ENCODE data around the gene LAMTOR1. TPM values are rescaled to one million over a fixed set of nuclear protein-coding genes. Genes with fewer than 3 reads are reported as not detected.

The LAMTOR1 gene
- total and polyA plus RNA-seq, 9 donors, result 53.4 to 99.1 (median 92.6) TPM

DNA sequence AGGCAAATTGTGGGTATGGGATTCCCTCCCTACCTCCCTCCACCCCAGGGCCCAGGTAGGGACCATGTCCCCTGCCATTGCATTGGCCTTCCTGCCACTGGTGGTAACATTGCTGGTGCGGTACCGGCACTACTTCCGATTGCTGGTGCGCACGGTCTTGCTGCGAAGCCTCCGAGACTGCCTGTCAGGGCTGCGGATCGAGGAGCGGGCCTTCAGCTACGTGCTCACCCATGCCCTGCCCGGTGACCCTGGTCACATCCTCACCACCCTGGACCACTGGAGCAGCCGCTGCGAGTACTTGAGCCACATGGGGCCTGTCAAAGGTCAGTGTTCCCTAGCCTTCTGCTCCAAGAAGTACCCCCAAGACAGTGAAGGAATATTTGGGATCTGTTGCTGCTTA lies 2.8 kb upstream of the LAMTOR1 start, which contains the start of gene TOMT:
TOMT (plus strand) TSS at position 37 of the 400 bp plus-strand sequence; CDS start at position 65, 28 bp downstream.
- no peak within 1 kb of the TSS for H3K27ac ChIP-seq (ENCODE audit: low read length)
- DNase-seq, result no peak
- no peaks in the 10 kb centered on the region for H3K27me3 ChIP-seq (ENCODE audit: control insufficient read depth, insufficient read depth, low read length)
- peaks cover 15% of the 10 kb centered on the region for H3K4me1 ChIP-seq (ENCODE audit: control insufficient read depth, insufficient read depth, low read length)
- no peaks in the 10 kb centered on the region for H3K9me3 ChIP-seq (replicated peaks; ENCODE audit: control insufficient read depth, low read depth, low read length)
- peaks cover 28% of the 10 kb centered on the region for H3K36me3 ChIP-seq (ENCODE audit: control insufficient read depth, insufficient read depth, low read length)
- H3K4me3 ChIP-seq (ENCODE audit: low read length), result no peak within 1 kb of the TSS
- 96% methylated on average over 12 of the region's 14 CpGs for WGBS (ENCODE audit: insufficient coverage)

DNA sequence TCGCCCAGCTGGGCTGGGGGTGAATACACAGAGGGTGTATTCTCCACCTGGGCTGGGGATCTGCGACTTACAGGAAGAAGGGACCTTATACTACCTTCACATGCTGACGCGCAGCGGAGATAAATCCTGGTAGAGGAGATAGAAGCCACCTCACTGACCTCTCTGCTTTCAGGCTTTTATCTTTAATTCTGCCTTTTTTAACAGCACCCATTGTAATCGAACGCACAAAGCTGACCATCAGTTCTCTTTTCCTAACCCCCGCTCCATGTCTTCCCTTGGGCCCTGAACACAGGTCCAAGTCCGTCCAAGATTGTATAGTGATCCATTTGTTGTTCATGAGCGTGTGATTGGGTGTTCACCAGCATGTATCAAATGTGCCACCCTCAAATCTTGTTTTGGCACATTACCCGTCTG lies 664 bp upstream of the LAMTOR1 start:
- 50% methylated on average over 3 of the region's 11 CpGs for WGBS (ENCODE audit: insufficient coverage)

DNA sequence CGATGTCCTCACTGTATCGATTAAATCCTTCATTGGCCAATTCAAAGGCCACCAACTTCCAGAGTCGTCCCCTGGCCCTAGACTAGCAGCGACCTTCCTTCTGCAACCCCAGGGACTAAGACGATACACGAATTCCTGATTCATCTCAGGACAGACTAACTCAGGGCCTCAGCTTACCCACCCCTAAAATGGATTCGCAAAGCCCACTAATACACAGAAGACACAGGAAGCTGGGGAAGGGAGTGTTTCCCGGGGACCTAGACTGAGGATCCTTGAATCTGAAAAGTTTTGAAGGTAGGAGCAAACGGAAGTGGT lies 509 bp downstream of the LAMTOR1 start:
- Histone ChIP-seq H3K9me3 (replicated peaks; ENCODE audit: control insufficient read depth, low read depth, low read length) (no peaks in the 10 kb centered on the region), H3K27me3 (ENCODE audit: control insufficient read depth, insufficient read depth, low read length) (no peaks in the 10 kb centered on the region), H3K4me3 (ENCODE audit: low read length) (peak overlapping the region; percentile 85), H3K4me1 (ENCODE audit: control insufficient read depth, insufficient read depth, low read length) (peaks cover 18% of the 10 kb centered on the region), H3K27ac (ENCODE audit: low read length) (peak overlapping the region; percentile 92), H3K36me3 (ENCODE audit: control insufficient read depth, insufficient read depth, low read length) (peaks cover 34% of the 10 kb centered on the region)
- DNase-seq, result no peak
- WGBS (ENCODE audit: insufficient coverage), result 7% methylated on average over 5 of the region's 9 CpGs

More for the DNA sequence above, 664 bp upstream of the LAMTOR1 start:
- peak overlapping the region; percentile 88 for H3K27ac ChIP-seq (ENCODE audit: low read length)
- no peaks in the 10 kb centered on the region for H3K9me3 ChIP-seq (replicated peaks; ENCODE audit: control insufficient read depth, low read depth, low read length)
- no peaks in the 10 kb centered on the region for H3K27me3 ChIP-seq (ENCODE audit: control insufficient read depth, insufficient read depth, low read length)
- DNase-seq, result no peak
- peaks cover 18% of the 10 kb centered on the region for H3K4me1 ChIP-seq (ENCODE audit: control insufficient read depth, insufficient read depth, low read length)
- H3K4me3 ChIP-seq (ENCODE audit: low read length), result peak overlapping the region; percentile 38
- H3K36me3 ChIP-seq (ENCODE audit: control insufficient read depth, insufficient read depth, low read length), result peaks cover 30% of the 10 kb centered on the region

DNA sequence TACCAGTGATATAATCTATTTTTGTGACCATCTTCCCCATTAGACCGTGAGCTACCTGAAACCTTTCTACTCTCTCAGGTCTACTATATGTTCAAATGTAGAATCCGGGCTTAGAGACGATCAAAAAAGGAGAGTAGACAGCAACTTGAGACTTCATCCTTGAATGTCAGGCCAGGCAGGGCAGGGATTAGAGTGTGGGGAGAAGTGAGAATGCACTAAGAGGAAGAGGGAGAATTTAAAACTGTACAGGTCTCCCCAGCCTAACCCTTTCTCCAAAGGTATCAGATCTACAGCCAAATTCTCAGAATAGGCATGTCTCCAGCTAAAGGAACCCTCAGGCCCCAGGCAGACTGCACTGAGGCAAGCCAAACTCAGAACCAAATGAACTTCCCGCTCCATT lies 935 bp downstream of the LAMTOR1 start:
- Histone ChIP-seq H3K4me3 (ENCODE audit: low read length) (peak overlapping the region; percentile 85), H3K27me3 (ENCODE audit: control insufficient read depth, insufficient read depth, low read length) (no peaks in the 10 kb centered on the region), H3K27ac (ENCODE audit: low read length) (peak overlapping the region; percentile 92), H3K9me3 (replicated peaks; ENCODE audit: control insufficient read depth, low read depth, low read length) (no peaks in the 10 kb centered on the region), H3K36me3 (ENCODE audit: control insufficient read depth, insufficient read depth, low read length) (peaks cover 38% of the 10 kb centered on the region), H3K4me1 (ENCODE audit: control insufficient read depth, insufficient read depth, low read length) (peaks cover 18% of the 10 kb centered on the region)
- WGBS (ENCODE audit: insufficient coverage), result 15% methylated on average over 1 of the region's 4 CpGs
- DNase-seq, result no peak

DNA sequence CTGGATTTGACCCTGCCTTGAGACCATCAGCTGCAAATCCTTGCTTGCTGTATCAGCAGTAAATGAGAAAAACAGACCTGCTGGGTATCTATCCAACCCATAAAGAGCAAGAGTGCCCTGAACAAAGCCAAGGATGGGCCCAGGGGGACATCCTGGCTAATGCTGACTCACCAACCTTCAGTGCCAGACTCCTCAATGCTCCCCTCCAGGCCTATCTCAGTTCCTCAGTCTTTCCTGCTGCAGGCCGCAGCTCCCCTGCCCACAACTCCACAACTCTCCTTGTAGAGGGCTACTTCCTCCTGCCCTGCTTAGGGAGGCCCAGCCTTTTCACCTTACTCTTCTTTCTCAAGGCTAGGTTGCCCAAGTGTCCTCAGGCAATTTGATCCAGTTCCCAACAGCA lies 2.6 kb downstream of the LAMTOR1 start:
- no peaks in the 10 kb centered on the region for H3K9me3 ChIP-seq (replicated peaks; ENCODE audit: control insufficient read depth, low read depth, low read length)
- H3K27me3 ChIP-seq (ENCODE audit: control insufficient read depth, insufficient read depth, low read length), result no peaks in the 10 kb centered on the region
- no peak overlapping the region for H3K4me3 ChIP-seq (ENCODE audit: low read length)
- 44% methylated on average over 1 of the region's 1 CpG for WGBS (ENCODE audit: insufficient coverage)
- H3K36me3 ChIP-seq (ENCODE audit: control insufficient read depth, insufficient read depth, low read length), result peaks cover 46% of the 10 kb centered on the region
- H3K27ac ChIP-seq (ENCODE audit: low read length), result no peak overlapping the region
- DNase-seq, result no peak
- H3K4me1 ChIP-seq (ENCODE audit: control insufficient read depth, insufficient read depth, low read length), result peaks cover 18% of the 10 kb centered on the region

DNA sequence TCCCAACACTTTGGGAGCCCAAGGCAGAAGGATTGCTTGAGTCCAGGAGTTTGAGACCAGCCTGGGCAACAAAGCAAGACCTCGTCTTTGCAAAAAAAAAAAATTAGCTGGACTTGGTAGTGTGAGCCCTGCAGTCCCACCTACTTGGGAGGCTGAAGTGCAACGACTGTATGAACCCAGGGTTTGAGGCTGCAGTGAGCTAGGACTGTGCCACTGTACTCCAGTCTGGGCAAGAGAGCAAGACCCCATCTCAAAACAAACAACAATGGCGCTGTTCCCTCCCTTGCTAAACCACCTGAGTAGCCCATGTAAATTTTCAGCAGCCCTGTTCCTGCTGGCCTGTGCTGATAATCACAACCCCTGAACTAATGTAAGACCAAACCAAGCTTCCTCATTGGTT lies 3.1 kb downstream of the LAMTOR1 start:
- WGBS (ENCODE audit: insufficient coverage), result 91% methylated on average over 3 of the region's 3 CpGs
- Histone ChIP-seq H3K4me1 (ENCODE audit: control insufficient read depth, insufficient read depth, low read length) (peaks cover 18% of the 10 kb centered on the region), H3K4me3 (ENCODE audit: low read length) (no peak overlapping the region), H3K27ac (ENCODE audit: low read length) (no peak overlapping the region), H3K27me3 (ENCODE audit: control insufficient read depth, insufficient read depth, low read length) (no peaks in the 10 kb centered on the region), H3K9me3 (replicated peaks; ENCODE audit: control insufficient read depth, low read depth, low read length) (no peaks in the 10 kb centered on the region), H3K36me3 (ENCODE audit: control insufficient read depth, insufficient read depth, low read length) (peaks cover 49% of the 10 kb centered on the region)
- no peak for DNase-seq

DNA sequence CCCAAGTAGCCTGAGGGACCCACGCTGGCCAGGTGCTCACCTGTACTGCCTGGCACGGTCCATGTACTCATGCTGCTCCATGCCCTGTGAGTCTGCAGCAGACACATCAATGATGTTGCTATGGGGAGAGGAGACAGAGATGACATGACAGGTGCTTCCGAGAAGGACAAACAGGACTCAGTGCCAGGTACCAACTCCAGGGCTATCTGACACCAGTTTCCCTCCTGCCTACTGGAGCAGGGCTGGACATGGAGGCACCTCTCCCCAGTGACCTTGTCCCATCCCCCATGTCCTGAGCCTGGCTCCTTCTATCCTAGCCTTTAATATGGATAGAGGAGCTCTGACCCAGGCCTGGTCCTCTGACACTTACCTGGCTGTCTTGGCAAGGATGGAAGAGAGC lies 4.4 kb downstream of the LAMTOR1 start:
- H3K27ac ChIP-seq (ENCODE audit: low read length), result no peak overlapping the region

DNA sequence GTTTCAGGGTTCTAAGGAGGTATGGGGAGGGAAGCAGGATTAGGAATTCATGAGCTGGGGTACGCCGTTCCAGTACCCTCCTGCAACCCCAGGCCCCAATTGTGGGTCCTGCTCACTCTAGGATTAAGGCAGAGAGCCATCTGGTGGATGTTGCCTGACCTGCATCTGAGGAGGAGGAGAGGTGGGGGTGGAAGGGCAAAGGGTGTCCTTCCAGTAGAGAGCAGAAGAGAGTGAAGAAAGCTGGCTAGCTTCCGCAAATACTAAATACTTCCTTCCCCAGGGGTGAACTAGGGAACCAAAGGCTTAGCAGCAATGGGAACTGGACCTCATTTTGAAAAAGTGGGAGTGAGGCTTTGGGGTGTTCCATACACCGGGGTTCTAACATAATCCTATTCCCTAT lies 11.8 kb downstream of the LAMTOR1 start:
- no peak overlapping the region for H3K4me3 ChIP-seq (ENCODE audit: low read length)
- no peaks in the 10 kb centered on the region for H3K27me3 ChIP-seq (ENCODE audit: control insufficient read depth, insufficient read depth, low read length)
- H3K9me3 ChIP-seq (replicated peaks; ENCODE audit: control insufficient read depth, low read depth, low read length), result no peaks in the 10 kb centered on the region
- H3K36me3 ChIP-seq (ENCODE audit: control insufficient read depth, insufficient read depth, low read length), result peaks cover 47% of the 10 kb centered on the region
- DNase-seq, result peak; percentile 86
- peaks cover 7% of the 10 kb centered on the region for H3K4me1 ChIP-seq (ENCODE audit: control insufficient read depth, insufficient read depth, low read length)
- no CpG with 5 or more reads among the region's 4 CpGs for WGBS (ENCODE audit: insufficient coverage)
- H3K27ac ChIP-seq (ENCODE audit: low read length), result no peak overlapping the region

More for the DNA sequence above, 4.4 kb downstream of the LAMTOR1 start:
- no peak for DNase-seq
- WGBS (ENCODE audit: insufficient coverage), result 100% methylated on average over 2 of the region's 3 CpGs
- H3K4me1 ChIP-seq (ENCODE audit: control insufficient read depth, insufficient read depth, low read length), result peaks cover 16% of the 10 kb centered on the region
- H3K36me3 ChIP-seq (ENCODE audit: control insufficient read depth, insufficient read depth, low read length), result peaks cover 56% of the 10 kb centered on the region
- no peak overlapping the region for H3K4me3 ChIP-seq (ENCODE audit: low read length)
- H3K27me3 ChIP-seq (ENCODE audit: control insufficient read depth, insufficient read depth, low read length), result no peaks in the 10 kb centered on the region
- H3K9me3 ChIP-seq (replicated peaks; ENCODE audit: control insufficient read depth, low read depth, low read length), result no peaks in the 10 kb centered on the region

DNA sequence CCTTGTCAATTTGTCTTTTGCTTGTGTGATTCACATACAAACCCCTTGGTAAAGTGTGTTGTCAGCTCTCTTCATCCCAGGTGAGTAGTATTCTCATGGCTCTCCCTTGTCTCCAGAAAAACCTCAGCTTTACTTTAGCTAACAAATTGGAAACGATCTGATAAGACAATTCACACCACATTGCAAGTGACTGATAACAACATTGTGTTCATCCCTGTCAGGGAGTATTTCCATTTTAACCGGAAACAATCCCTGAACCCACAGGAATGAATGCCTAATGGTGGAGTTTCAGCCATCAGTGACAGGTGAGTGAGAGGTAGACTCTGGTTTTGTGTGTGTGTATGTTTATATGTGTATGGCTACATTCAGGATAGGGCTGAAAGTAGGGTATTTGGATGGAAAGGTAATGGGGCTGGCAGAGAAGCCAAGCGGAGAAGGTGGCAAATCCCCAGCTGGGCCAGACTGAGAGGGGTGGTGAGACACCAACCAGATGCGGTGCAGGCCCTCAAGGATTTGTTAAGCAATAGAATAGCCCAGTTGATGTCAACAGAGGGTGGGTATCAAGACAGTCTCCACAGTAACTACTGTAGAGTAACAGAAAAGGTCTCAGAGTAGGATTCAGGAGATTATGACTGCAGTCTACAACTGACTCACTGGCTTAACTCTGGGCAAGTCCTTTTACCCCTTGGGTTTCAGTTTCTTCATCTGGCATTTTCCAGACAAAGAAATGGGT lies 14.9 kb downstream of the LAMTOR1 start:
- no peak overlapping the region for H3K27ac ChIP-seq (ENCODE audit: low read length)
- no peak overlapping the region for H3K4me3 ChIP-seq (ENCODE audit: low read length)
- H3K4me1 ChIP-seq (ENCODE audit: control insufficient read depth, insufficient read depth, low read length), result peaks cover 9% of the 10 kb centered on the region
- no peak for DNase-seq
- peaks cover 36% of the 10 kb centered on the region for H3K36me3 ChIP-seq (ENCODE audit: control insufficient read depth, insufficient read depth, low read length)
- no peaks in the 10 kb centered on the region for H3K9me3 ChIP-seq (replicated peaks; ENCODE audit: control insufficient read depth, low read depth, low read length)
- WGBS (ENCODE audit: insufficient coverage), result 90% methylated on average over 2 of the region's 4 CpGs
- H3K27me3 ChIP-seq (ENCODE audit: control insufficient read depth, insufficient read depth, low read length), result no peaks in the 10 kb centered on the region

DNA sequence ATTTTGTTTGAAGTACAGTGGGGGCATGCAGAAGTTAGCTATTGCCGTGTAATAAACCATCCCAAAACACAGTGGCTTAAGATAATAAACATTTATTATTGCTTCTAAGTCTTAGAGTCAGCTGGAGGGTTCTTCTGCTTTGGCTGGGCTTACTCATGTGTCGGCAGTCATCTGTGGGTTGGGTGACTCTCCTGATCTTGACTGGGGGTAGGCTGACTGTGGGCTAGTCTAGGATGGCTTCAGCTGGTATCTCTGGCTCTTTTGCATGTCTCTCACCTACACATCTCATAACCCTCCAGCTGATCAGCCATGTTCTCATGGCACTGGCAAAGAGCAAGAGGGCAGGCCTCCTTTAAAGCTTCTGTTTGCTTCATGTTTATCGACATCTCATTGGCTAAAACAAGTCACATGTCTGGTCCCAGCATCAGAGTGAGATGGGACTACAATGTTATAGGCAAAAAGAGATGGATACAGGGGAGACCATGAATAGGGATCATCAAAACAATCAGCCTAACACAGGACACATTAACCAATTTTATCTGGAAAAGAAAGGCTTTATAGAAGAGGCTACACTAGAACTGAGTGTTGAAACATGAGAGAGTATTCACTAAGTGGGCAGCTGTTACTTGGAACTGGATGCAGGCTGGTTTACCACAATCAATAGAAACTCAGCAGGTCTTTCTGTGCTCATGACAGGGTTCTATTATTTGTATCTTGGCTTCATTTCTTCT lies 17.3 kb downstream of the LAMTOR1 start:
- peaks cover 9% of the 10 kb centered on the region for H3K4me1 ChIP-seq (ENCODE audit: control insufficient read depth, insufficient read depth, low read length)

More for the DNA sequence above, 17.3 kb downstream of the LAMTOR1 start:
- DNase-seq, result no peak
- Histone ChIP-seq H3K27me3 (ENCODE audit: control insufficient read depth, insufficient read depth, low read length) (no peaks in the 10 kb centered on the region), H3K9me3 (replicated peaks; ENCODE audit: control insufficient read depth, low read depth, low read length) (no peaks in the 10 kb centered on the region), H3K4me3 (ENCODE audit: low read length) (no peak overlapping the region), H3K36me3 (ENCODE audit: control insufficient read depth, insufficient read depth, low read length) (peaks cover 24% of the 10 kb centered on the region), H3K27ac (ENCODE audit: low read length) (no peak overlapping the region)
- no CpG with 5 or more reads among the region's 3 CpGs for WGBS (ENCODE audit: insufficient coverage)
